ENCODE data around the gene PYM1.
A peak's percentile ranks its signal among the peaks of the same experiment; 100 is the strongest.

PYM1 gene

GRCh38 chr12:55973599-55974307, 46.1 kb upstream of the PYM1 start, which contains the start of gene RAB5B (continued):
- TF ChIP-seq ZNF518A (tag by site-specific recombination; conservative IDR thresholded peaks at IDR 0.05; ENCODE audit: low read depth) = 0 out of 2 replicates have a peak, but pooled peaks have one; percentile 18
- TF ChIP-seq ZNF423 (tag by site-specific recombination; IDR thresholded peaks at IDR 0.05) = no peak
- TF ChIP-seq ZNF146 (tag by site-specific recombination; IDR thresholded peaks at IDR 0.05) = no peak
- TF ChIP-seq ZNF350 (tag by site-specific recombination; IDR thresholded peaks at IDR 0.05) = no peak
- peak; percentile 35 for TF ChIP-seq ZBTB26 (tag by site-specific recombination; optimal IDR thresholded peaks at IDR 0.05)
- TF ChIP-seq WT1 (tag by site-specific recombination; IDR thresholded peaks at IDR 0.05) = no peak; the same call in 1 of the 2 replicates
- peak; percentile 97 for TF ChIP-seq ZNF501 (tag by site-specific recombination; IDR thresholded peaks at IDR 0.05)
- no peak for TF ChIP-seq ZNF777 (tag by site-specific recombination; IDR thresholded peaks at IDR 0.05; ENCODE audit: borderline replicate concordance)
- TF ChIP-seq ZSCAN30 (tag by site-specific recombination; IDR thresholded peaks at IDR 0.05) = no peak
- no peak for TF ChIP-seq PRDM10 (tag by site-specific recombination; IDR thresholded peaks at IDR 0.05)
- TF ChIP-seq ZNF692 (tag by site-specific recombination; IDR thresholded peaks at IDR 0.05) = peak; percentile 79
- no peak for TF ChIP-seq IKZF3 (tag by site-specific recombination; IDR thresholded peaks at IDR 0.05)
- no peak for TF ChIP-seq ZFP37 (tag by site-specific recombination; IDR thresholded peaks at IDR 0.05)
- TF ChIP-seq ZNF677 (tag by site-specific recombination; IDR thresholded peaks at IDR 0.05) = no peak
- TF ChIP-seq ZNF335 (tag by site-specific recombination; conservative IDR thresholded peaks at IDR 0.05) = no peak; the same call in 1 of the 2 replicates
- no peak for TF ChIP-seq ZNF175 (tag by site-specific recombination; IDR thresholded peaks at IDR 0.05)
- TF ChIP-seq KLF10 (tag by site-specific recombination; IDR thresholded peaks at IDR 0.05) = peak; percentile 83; the same call in 1 of the 2 replicates
- TF ChIP-seq ZNF16 (tag by site-specific recombination; IDR thresholded peaks at IDR 0.05; ENCODE audit: low read depth) = no peak
- TF ChIP-seq ZNF623 (tag by site-specific recombination; IDR thresholded peaks at IDR 0.05) = no peak
- TF ChIP-seq ZNF292 (tag by site-specific recombination; IDR thresholded peaks at IDR 0.05; ENCODE audit: borderline replicate concordance, low read depth) = no peak
- peak; percentile 90 for TF ChIP-seq KLF17 (tag by site-specific recombination; IDR thresholded peaks at IDR 0.05)
- TF ChIP-seq ZNF416 (tag by site-specific recombination; IDR thresholded peaks at IDR 0.05) = no peak
- TF ChIP-seq ZXDB (tag by site-specific recombination; IDR thresholded peaks at IDR 0.05) = peak; percentile 96
- peak; percentile 98 for TF ChIP-seq GLIS2 (tag by site-specific recombination; IDR thresholded peaks at IDR 0.05)
- no peak; the same call in none of the 2 replicates for TF ChIP-seq ZIC2 (tag by site-specific recombination; IDR thresholded peaks at IDR 0.05)
- no peak for TF ChIP-seq ZNF548 (tag by site-specific recombination; IDR thresholded peaks at IDR 0.05)
- no peak for TF ChIP-seq ZNF544 (tag by site-specific recombination; IDR thresholded peaks at IDR 0.05)
- peak; percentile 84; the same call in 1 of the 2 replicates for TF ChIP-seq ZNF324 (tag by site-specific recombination; IDR thresholded peaks at IDR 0.05)
